ENCODE data around the gene GSPT1. TPM values are rescaled to one million over a fixed set of nuclear protein-coding genes. Genes with fewer than 3 reads are reported as not detected.
"Not testable (repeated sequence)": the region's sequence is repeated elsewhere in the genome, so short reads cannot be mapped to it uniquely, and the experiment has no call there.

The GSPT1 gene
- total RNA-seq, 1 experiment from 2014 or later, result 194 TPM

DNA sequence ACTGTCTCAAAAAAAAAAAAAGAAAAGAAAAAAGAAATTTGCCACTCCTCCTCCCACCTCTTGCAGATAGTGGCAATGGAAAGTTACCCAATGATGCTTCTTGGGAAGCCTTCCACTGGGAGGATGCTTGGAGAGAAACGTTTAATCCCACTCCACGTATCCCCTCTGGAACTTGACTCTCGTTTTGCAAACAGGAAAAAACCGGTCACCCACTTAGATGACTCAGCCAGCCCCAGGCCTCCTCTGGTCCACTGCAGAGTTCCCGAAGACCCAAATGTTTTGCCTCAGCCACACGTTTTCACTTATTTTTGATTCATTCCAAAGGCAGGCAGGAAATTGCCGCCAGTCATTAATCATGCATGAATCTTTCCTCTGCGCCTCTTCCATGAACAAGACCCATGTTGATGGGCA is 40.0 kb upstream of the GSPT1 start:
- Histone ChIP-seq H3K9me3 (ENCODE audit: control insufficient read depth, insufficient read depth, low read depth, low read length) (no peaks in the 10 kb centered on the region), H3K4me1 (ENCODE audit: control insufficient read depth, insufficient read depth, low read length) (no peaks in the 10 kb centered on the region), H3K36me3 (ENCODE audit: control insufficient read depth, insufficient read depth, low read length) (no peaks in the 10 kb centered on the region), H3K27me3 (ENCODE audit: control insufficient read depth, insufficient read depth, low read length) (no peaks in the 10 kb centered on the region), H3K27ac (ENCODE audit: low read length) (no peak overlapping the region), H3K4me3 (ENCODE audit: low read depth in 2 of 2, low read length in 2 of 2) (no peak overlapping the region)
- ChIA-PET CTCF (interaction anchor here (1.1 kb wide), 1 partner anchor 113 kb away, joined by 3 read pairs; no protein-coding TSS in a partner anchor), POLR2A (no interaction called here)
- ATAC-seq (peak; percentile 39; the same call in 1 of the 2 replicates), DNase-seq (ENCODE audit: low read depth, low spot score) (no peak)
- TF ChIP-seq, protein P1, sequence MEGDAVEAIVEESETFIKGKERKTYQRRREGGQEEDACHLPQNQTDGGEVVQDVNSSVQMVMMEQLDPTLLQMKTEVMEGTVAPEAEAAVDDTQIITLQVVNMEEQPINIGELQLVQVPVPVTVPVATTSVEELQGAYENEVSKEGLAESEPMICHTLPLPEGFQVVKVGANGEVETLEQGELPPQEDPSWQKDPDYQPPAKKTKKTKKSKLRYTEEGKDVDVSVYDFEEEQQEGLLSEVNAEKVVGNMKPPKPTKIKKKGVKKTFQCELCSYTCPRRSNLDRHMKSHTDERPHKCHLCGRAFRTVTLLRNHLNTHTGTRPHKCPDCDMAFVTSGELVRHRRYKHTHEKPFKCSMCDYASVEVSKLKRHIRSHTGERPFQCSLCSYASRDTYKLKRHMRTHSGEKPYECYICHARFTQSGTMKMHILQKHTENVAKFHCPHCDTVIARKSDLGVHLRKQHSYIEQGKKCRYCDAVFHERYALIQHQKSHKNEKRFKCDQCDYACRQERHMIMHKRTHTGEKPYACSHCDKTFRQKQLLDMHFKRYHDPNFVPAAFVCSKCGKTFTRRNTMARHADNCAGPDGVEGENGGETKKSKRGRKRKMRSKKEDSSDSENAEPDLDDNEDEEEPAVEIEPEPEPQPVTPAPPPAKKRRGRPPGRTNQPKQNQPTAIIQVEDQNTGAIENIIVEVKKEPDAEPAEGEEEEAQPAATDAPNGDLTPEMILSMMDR (IDR thresholded peaks at IDR 0.05), result no peak
- no peak for TF ChIP-seq POLR2AphosphoS5 (IDR thresholded peaks at IDR 0.05; ENCODE audit: low read depth, low read length)
- no peak for TF ChIP-seq REST (IDR thresholded peaks at IDR 0.05; ENCODE audit: insufficient read depth in 1 of 2, low read depth in 2 of 2, low read length in 1 of 2)
- no peak for TF ChIP-seq TCF7L2 (IDR thresholded peaks at IDR 0.05; ENCODE audit: low read depth, low read length)
- no peak for TF ChIP-seq SIN3A (IDR thresholded peaks at IDR 0.05; ENCODE audit: borderline replicate concordance, insufficient read depth, low read depth, low read length)
- BruUV-seq (replicated peaks), result no TSS peak
- in situ Hi-C loops (cut with HindIII; ENCODE audit: low pct_unique_long_range_greater_than_20kb, low sequenced_read_pairs), result no loop called here
- intact Hi-C loops (cut with micrococcal nuclease; ENCODE audit: unreplicated experiment), result no loop called here

DNA sequence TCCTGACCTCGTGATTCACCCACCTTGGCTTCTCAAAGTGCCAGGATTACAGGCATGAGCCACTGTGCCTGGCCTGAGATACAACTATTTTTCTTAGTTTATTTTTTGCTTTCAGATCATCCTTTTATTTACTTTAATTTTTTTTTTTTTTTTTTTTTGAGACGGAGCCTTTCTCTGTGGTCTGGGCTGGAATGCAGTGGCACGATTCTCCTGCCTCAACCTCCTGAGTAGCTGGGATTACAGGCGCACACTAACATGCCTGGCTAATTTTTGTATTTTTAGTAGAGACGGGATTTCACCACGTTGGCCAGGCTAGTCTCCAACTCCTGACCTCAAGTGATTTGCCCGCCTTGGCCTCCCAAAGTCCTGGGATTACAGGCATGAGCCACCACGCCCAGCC is 37.8 kb upstream of the GSPT1 start:
- BruUV-seq (replicated peaks); DNase-seq (ENCODE audit: low read depth, low spot score); H3K36me3 ChIP-seq (ENCODE audit: control insufficient read depth, insufficient read depth, low read length); intact Hi-C loops (cut with micrococcal nuclease; ENCODE audit: unreplicated experiment); H3K27ac ChIP-seq (ENCODE audit: low read length); H3K27me3 ChIP-seq (ENCODE audit: control insufficient read depth, insufficient read depth, low read length); H3K4me3 ChIP-seq (ENCODE audit: low read depth in 2 of 2, low read length in 2 of 2); H3K4me1 ChIP-seq (ENCODE audit: control insufficient read depth, insufficient read depth, low read length); POLR2A ChIA-PET; ATAC-seq; CTCF ChIA-PET; H3K9me3 ChIP-seq (ENCODE audit: control insufficient read depth, insufficient read depth, low read depth, low read length); in situ Hi-C loops (cut with HindIII; ENCODE audit: low pct_unique_long_range_greater_than_20kb, low sequenced_read_pairs): not testable (repeated sequence)

GRCh38 chr16:11950388-11950787 is 34.6 kb upstream of the GSPT1 start:
- Histone ChIP-seq H3K4me3 (ENCODE audit: low read depth in 2 of 2, low read length in 2 of 2) (no peak overlapping the region), H3K27ac (ENCODE audit: low read length) (no peak overlapping the region), H3K27me3 (ENCODE audit: control insufficient read depth, insufficient read depth, low read length) (no peaks in the 10 kb centered on the region), H3K36me3 (ENCODE audit: control insufficient read depth, insufficient read depth, low read length) (no peaks in the 10 kb centered on the region), H3K4me1 (ENCODE audit: control insufficient read depth, insufficient read depth, low read length) (0 out of 2 replicates have a peak, but pooled peaks cover 3% of the 10 kb centered on the region), H3K9me3 (ENCODE audit: control insufficient read depth, insufficient read depth, low read depth, low read length) (no peaks in the 10 kb centered on the region)
- no peak for ATAC-seq
- POLR2A ChIA-PET, result no interaction called here
- CTCF ChIA-PET, result no interaction called here
- TF ChIP-seq POLR2AphosphoS5 (IDR thresholded peaks at IDR 0.05; ENCODE audit: low read depth, low read length) (no peak), TCF7L2 (IDR thresholded peaks at IDR 0.05; ENCODE audit: low read depth, low read length) (no peak), SIN3A (IDR thresholded peaks at IDR 0.05; ENCODE audit: borderline replicate concordance, insufficient read depth, low read depth, low read length) (no peak), REST (IDR thresholded peaks at IDR 0.05; ENCODE audit: insufficient read depth in 1 of 2, low read depth in 2 of 2, low read length in 1 of 2) (no peak)
- TF ChIP-seq, protein P1 (IDR thresholded peaks at IDR 0.05), result no peak
- no TSS peak for BruUV-seq (replicated peaks)
- in situ Hi-C loops (cut with HindIII; ENCODE audit: low pct_unique_long_range_greater_than_20kb, low sequenced_read_pairs) (no loop called here), intact Hi-C loops (cut with micrococcal nuclease; ENCODE audit: unreplicated experiment) (no loop called here)
- no peak for DNase-seq (ENCODE audit: low read depth, low spot score)

All from Panc1 (cell line).